Glomerular visceral epithelial cell (primary cell): Measurements from ENCODE around the gene VTCN1.
"Not testable (repeated sequence)": the region's sequence is repeated elsewhere in the genome, so short reads cannot be mapped to it uniquely, and the experiment has no call there.

ENCODE experiments used
- DNase-seq: peaks from one replicate; pipeline ENCODE4 v3.0.0-alpha.2; 2016; ENCODE audit errors: extremely low spot score

VTCN1 gene, protein sequence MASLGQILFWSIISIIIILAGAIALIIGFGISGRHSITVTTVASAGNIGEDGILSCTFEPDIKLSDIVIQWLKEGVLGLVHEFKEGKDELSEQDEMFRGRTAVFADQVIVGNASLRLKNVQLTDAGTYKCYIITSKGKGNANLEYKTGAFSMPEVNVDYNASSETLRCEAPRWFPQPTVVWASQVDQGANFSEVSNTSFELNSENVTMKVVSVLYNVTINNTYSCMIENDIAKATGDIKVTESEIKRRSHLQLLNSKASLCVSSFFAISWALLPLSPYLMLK

DNA sequence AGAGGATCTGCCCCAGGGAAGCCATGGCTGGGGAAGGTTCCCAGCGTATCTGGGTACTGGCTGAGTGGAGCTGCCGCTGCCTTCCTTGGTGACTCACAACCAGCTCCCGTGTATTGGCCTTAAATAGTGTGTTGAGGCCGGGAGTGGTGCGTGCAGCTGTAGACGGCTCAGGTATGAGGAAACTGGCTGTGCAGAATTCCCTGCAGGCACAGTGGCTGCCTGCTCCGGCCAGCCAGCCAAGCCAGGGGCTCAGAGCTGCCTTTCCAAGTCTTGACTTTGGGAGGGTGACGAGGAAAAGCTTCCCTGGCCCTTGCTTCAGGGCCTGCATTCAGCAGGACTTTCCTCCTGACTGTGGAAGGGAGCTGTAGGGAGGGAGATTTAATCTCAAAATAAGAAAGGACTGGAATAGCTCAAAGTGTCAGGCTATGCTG is at the start of gene VTCN1:
Gene VTCN1, minus strand, starts transcription at position 97 of the 431 bp plus-strand sequence. Its CDS starts 72 bp downstream, at position 25.
- DNase-seq = peak; percentile 40

DNA sequence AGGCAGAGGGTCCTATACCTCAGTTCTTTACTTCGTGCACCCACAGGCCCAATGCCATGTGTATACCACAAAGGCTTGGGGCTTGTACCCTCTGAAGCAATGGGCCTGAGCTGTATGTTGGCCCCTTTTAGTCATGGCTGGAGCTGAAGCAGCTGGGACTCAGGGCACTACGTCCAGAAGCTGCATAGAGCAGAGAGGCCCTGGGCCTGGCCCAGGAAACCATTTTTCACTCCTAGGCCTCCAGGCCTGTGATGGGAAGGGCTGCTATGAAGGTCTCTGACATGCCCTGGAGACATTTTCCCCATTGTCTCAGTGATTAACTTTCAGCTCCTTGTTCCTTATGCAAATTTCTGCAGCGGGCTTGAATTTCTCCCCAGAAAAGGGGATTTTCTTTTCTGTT is 48.1 kb upstream of the VTCN1 start:
- no peak for DNase-seq

DNA sequence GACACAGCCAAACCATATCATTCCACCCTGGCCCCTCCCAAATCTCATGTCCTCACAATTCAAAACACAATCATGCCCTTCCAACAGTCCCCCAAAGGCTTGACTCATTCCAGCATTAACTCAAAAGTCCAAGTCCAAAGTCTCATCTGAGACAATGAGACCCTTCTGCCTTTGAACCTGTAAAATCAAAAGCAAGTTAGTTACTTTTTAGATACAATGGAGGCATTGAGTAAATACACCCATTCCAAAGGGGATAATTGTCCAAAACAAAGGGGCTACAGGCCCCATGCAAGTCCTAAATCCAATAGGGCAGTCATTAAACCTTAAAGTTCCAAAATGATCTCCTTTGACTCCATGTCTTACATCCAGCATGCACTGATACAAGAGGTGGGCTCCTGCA is 47.3 kb upstream of the VTCN1 start:
- not testable (repeated sequence) for DNase-seq

DNA sequence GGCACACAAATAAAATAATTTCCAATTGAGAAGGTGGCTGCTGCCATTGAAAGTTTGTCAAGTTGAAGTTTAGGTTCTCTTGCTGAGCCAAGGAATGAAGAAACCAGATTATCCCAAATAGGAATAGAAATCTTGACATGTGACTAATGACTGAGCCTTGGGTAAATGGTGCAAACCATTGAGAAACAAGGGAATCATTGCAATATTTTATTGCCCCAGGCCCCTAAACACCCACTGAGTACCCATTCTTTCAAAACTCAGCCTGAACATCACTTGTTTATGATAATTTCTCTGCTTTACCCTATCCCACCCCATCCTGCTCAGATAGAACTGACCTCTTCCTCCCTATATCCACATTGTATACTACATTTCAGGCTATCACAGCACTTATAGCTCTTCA is 46.6 kb upstream of the VTCN1 start:
- no peak for DNase-seq

DNA sequence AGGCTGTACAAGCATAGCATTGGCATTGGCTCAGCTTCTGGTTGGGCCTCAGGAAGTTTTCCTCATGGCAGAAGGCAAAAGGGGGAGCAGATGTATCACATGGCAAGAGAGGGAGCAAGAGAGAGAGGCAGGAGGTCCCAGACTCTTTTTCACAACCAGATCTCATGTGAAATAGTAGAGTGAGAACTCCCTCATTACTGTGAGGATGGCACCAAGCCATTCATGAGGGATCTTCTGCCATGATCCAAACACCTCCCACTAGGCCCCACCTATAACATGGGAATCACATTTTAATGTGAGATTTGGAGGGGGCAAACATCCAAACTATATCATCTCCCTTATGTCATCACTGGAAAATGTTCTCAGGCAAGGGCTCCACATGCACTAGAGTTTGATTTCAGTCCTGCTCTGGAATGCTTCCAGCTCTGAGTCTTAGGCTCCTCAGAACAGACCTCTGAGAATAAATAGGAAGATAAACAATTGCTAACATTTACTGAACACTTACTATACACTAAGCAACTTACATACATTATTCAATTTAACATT is 39.4 kb upstream of the VTCN1 start:
- no peak for DNase-seq

DNA sequence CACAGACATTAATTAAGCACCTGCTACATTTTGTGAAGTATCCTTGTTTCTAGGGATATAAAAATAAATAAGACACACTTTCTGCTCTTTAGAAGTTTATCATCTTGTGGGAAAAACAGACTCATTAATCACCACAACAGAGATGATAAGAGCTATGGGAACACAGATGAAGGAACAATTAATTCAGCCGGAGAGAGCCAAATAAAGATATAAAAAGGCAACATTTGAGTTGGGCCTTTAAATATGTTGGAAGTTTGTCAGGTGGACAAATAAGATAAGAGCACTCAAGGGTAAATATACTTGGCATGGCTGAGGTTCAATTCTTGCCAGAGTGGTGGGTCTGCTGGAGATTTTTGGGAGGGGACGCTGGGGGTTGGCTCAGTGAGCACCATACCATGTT is 34.2 kb upstream of the VTCN1 start:
- DNase-seq = no peak

DNA sequence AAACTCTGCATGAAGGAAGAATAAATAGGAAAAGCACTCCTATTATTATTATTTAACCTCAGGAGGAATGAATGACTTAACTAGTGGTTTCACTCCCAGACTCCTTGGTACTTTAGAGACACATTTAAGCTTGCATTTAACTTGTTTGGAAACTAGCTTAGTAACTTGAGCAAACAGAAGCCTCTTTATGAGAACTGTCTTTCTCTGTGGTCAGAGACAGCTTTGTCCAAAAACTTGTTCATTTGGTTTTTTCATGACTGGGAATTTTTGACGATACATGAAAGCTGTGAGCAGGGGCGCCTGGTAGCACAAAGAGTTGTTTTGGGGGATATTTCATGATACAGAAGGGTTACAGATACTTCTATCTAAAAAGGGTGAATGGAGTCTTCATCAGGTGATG is 33.6 kb upstream of the VTCN1 start:
- no peak for DNase-seq

DNA sequence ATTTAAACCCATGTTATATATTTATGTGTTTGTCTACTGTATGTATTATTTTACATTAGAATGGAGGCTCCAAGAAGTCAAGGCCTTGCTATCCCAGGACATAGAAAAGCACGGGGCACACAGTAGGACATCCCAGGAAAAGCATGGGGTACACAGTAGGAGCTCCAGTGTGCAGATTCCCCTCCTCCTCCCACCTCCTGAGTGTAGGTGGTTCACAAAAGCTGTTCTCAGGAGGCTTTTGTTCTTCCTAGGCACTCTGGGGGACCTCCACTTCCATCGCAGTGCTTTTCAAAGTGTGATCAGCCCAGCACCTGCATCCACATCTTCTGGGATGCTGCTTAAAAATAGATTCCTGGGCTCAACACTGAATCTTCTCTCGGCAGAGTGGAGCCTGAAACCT is 30.8 kb upstream of the VTCN1 start:
- no peak for DNase-seq

DNA sequence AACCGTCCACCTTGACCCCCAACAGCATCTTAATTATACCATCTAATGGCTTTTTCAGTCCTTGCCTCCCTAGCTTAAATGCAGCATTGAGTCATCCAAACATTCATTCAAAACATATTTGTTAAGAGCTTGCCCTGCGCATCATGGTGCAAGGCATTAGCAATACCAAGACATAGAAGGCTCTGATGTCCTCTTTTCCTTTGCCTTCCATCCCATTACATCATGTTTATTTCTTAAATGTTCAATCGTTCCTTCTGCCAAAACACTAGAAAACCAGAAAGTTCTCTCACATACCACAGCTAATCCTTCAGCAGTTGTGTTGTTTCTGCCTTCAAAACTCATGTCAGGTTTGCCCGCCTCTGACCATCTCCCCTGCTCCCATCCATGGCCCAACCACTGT is 29.8 kb upstream of the VTCN1 start:
- no peak for DNase-seq

DNA sequence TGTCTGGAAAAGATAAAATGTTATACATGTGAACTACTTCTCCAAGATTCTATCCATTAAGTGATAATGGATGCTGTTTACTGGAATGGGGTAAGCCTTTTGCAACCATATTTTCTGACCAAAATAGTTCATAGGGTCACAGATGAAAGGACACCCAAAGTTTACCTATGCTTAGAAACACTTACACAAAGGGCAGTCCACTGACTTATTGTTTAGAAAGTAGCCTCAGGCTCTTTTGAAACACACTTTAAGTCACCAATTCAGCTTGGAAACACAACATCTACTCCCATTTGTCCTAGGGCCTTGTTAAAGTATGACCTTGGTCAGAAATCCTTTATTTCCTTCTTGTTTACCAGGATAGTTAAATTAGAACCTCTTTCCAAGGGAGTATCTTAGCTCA is 28.7 kb upstream of the VTCN1 start:
- no peak for DNase-seq

DNA sequence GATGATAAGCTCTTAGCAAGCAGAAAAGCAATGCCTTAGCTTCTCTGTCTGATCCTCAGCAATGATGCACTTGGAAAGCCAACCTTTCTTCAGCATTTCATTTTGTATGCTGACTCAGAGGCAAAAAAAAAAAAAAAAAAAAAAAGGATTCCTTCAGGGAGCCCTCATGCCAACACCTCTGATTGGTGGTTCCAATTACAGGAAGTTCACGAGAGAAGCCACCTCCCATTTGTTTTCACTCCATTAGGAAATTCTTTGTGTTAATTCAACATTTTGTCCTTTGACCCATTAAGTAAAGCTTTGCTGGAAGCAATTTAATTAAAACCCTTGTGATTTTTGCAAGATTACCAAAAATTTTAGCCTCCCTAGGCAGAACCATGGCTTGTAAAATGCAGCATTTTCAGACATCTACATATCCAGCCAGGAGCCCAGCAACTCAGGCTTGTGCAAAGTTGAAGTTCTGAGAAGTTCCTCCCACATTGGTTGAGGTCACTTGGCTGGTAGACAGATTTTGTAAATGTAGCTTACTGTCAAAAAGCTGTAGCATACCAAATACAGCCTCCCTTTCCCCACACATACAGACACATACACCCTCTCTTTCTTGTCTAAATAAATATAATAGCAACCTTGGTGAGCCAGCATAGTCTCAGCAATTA is 27.1 kb upstream of the VTCN1 start:
- no peak for DNase-seq

DNA sequence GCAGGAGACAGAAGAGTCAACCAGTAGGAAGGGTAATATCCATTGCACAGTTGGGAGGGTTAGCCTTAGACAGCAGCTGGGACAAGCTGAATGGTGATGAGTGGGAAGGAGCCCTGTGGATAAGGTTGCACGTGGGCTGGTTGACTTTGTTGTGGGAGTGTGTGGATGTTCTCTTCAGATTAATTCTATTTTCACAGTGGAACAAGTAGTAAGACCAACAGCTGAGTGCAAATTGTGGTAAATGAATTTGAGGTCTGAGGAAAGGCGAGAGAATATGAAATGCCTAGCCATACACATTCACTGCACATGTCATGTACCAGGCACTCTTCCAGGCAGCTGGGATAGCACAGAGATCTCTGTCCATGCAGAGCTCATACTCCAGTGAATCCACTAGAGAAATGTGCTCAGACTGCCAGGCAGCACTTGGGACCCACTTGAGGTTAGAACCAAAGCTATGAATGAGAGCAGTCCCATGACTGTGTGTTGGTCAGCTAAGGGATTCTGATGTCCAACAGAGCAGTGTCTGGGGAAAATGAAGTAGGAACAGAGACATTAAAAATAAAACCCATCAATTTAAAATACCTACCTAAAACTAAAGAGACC is 25.2 kb upstream of the VTCN1 start:
- DNase-seq = no peak

DNA sequence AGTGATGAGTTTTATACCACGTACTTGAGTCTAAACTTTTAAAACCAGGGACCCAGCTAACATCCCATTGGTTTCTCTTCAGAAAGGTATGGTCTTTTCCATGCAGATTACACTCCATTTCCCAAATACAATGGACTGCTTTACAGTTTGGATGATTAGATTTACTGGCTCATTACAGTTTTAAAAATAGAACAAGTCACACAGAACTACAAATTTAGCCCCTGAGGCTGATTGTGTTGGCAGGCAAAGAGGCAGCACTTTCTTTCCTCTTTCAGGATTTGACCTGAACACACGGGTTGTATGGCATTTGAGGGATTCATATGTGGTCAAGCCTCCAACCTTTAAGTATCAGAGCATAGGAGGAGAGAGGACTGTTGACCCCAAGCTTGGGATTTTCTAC is 21.8 kb upstream of the VTCN1 start:
- DNase-seq = no peak

DNA sequence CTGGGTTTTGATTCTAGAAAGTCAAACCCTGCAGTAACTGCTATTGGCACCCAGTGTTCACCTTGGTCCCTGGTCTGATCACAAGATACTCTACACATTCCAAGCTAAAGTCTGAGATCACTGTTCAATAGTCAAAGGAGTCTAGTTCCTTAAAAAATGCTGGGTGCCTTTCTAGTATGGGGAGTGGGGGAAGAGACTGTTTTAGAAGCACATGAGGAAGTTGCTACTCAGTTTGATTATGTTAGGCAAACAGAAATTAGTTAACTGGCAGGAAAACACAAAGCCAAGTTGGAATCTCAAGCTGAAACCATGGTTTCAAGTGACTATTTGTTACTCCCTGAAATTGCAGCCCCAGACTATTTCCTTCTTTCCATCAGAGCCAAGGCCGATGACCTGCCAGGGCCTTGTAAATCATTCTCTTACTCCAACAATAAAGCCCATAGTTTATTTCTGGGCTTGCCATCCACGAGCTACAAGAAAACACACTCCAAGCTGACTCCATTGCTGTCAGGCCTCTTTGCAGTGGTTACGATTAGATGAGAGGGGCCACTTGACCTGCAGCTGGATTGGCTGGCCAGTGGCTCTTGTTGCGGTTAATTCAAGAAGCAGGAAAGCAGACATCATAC is 21.1 kb upstream of the VTCN1 start:
- DNase-seq = no peak

DNA sequence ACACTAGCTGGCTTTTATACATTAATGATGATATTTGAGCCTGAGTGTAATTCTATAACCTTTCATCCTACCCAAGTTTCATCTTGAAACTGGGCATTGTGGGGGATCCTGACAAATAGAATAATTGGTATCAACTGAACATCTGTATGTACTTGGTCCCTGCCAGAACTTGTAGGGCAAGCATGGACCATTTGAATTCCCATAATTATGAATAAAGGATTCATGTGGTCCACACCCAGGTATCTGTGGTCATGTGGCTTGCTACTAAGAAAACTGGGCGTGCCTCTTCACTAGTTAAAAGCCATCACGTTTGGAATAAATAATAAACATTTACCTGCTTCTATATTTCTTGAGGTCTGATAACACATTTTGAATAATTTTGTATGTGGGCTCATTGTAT is 20.6 kb upstream of the VTCN1 start:
- DNase-seq = no peak

DNA sequence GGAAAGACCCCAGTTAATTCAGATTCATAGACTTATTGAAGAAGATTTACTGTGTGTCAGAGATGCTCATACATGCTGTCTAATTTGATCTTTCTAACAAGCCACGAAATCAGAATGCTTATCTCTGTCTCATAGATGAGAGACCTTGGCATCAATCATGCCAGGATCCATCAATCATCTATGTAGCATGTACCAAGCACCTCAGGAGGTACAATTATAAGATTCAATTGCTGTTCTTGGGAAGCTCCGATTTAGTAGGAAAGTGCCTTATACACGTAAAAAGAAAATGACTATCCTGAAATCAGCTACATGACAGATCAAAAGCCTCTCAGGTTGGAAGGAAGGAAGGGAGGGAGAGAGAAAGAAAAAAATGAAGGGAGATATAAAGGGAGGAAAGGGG is 18.5 kb upstream of the VTCN1 start:
- no peak for DNase-seq

DNA sequence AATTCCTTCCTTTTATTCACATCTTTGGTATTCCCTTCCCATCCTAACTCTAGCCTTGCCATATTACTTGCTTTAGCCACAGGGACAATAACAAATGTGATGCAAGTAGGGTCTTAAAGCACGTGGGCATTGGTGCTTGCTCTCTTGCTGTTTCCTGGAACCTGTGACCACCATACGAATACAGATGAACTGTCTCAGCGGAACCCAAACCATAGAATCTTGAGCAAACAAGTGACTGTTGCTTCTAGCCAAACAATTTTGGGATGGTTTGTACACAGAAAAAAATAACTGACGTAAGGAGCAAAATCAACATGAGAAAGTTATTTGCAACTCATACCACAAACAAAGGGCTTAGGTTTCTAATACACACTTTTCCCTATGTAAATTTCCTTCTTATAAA is 15.2 kb upstream of the VTCN1 start:
- DNase-seq = no peak

DNA sequence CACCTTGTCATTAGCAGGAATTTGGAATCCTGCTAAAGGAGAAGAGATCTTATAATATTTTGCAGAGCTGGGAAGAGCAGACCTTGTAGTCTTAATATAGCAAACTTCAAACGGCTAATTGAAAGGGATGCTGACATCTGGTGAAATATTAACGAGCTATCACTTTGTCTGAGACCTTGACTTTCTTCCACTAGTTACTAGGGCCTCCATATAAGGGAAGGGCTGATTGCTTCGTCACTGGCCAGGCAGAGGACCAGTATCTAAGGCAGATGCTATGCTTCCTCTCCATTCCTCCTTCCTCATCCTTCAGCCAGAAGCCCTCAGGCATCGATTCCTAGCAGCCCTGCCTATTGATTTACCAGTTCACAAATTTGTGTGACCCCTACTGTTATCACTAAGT is 6.0 kb upstream of the VTCN1 start:
- no peak for DNase-seq

DNA sequence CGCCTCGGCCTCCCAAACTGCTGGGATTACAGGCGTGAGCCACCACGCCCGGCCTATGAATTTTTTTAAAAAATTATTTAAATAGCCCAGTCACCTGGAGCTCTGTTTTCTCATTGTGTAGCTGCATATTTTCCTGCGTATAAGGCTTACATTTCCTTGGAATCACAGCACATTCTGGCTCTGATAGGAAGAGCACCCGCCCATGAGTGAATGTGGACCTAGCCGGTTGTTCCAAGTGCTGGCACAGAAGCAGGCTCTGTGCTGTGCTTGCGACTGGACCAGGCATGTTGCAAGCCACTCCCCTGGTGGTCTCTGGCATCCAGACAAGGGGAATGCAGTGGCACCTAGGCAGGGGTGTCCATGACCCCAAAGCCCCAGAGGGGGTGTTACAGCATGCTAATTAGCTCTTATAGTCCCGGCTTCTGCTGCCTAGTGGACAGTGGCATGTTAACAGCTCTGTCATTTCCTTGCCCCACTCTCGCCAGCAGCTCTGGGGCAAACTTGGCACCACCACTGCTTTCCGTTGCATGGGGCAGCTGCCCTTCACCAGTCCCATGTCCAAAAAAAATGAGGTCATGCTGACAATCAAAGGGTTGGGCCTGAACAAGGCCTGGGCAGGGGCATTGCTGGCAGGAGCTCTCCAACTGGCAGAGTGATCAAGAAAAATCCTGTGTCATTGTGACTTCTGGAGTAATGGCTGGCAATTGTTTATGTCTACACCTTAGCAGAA is 5.2 kb upstream of the VTCN1 start:
- no peak for DNase-seq

DNA sequence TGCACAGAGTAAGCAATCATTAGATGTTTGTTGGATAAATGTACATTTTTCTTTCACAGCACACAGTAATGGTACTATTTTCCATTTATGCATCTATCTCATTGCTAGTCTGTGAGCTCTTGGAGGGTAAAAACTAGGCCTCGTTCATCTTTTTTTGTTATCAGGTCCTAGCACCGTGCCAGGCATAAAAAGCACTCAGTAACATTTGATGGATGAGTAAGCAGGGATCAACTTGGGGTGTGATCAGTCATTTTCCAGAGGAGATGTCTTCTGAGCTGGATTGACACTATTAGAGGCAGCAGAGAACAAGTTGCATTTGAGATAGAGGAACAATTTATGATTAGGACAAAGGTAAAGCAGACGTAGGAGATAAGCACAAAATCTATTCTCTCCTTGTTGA is 4.3 kb upstream of the VTCN1 start:
- no peak for DNase-seq

DNA sequence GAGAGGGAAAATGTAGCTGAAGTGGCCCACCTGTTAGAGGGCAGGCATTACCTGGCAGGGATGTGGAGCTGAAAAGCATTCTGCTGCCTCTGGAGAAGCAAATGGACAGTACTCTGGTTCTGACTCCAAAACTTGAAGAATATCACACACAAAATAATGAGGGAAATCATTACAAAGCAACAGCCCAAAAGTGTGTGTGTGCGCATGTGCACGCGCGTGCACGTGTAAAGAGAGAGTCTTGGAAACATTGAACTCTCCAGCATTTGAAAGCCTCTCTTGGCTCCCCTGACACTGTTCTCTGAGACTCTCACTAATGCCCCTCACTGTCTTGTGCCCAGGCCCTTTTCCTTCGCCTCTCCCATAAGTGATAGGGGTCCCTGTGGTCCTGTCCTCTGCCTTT is 2.3 kb upstream of the VTCN1 start:
- no peak for DNase-seq

DNA sequence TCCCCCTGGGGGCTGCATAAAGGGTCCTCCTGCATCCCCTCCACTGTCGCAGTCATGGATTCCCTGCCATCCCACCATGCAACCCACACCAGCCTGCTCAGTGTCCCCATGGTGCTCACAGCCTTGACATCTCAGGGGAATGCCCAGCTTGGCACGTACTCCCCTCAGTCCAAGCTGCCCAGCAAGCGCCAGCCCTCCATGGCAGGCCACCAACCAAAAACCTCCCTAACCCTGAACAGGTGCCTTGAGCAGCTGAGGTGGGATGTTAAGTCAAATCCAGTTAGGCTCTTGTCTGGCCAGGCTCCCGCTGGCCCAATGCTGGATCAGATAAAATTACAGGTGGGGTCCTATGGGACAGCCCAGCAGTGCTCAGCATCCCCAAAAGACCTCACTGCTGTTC is 341 bp downstream of the VTCN1 start:
- no peak for DNase-seq
